Kidney epithelial cell (primary cell): Measurements from ENCODE around the gene CTNS. TPM values are rescaled to one million over a fixed set of nuclear protein-coding genes. Genes with fewer than 3 reads are reported as not detected.

Source experiments
- DNase-seq: peaks from one replicate; pipeline ENCODE4 v3.0.0-alpha.2; 2010; ENCODE audit warnings: low read depth
- H3K27me3 ChIP-seq: 2 replicates; pipeline ENCODE4 v1.6.0; 2011; ENCODE audit warnings: low read length; ENCODE audit not compliant: control insufficient read depth, insufficient read depth
- H3K36me3 ChIP-seq: 2 replicates; pipeline ENCODE4 v1.5.1; 2011; ENCODE audit warnings: low read length; ENCODE audit not compliant: control insufficient read depth, insufficient read depth
- H3K4me3 ChIP-seq: 2 replicates; pipeline ENCODE4 v1.5.1; 2011; ENCODE audit warnings: low read depth, mild to moderate bottlenecking, control low read depth, low read length
- total RNA-seq: library from RNA; depleted of rRNA; stranded (reverse); fragments of >200 nt; gene quantifications from 2 replicates; pipeline ENCODE4 v1.2.3, GENCODE V29; 2015
- TF ChIP-seq, protein P1 (sequence below): IDR thresholded peaks from 2 replicates; pipeline ENCODE4 v1.5.1; 2011; ENCODE audit warnings: mild to moderate bottlenecking, moderate library complexity, low read length, control low read depth, inconsistent platforms; ENCODE audit not compliant: insufficient read depth, poor library complexity, severe bottlenecking

The CTNS gene
- total RNA-seq, 1 donor from 2014 or later = 55.4 TPM

DNA sequence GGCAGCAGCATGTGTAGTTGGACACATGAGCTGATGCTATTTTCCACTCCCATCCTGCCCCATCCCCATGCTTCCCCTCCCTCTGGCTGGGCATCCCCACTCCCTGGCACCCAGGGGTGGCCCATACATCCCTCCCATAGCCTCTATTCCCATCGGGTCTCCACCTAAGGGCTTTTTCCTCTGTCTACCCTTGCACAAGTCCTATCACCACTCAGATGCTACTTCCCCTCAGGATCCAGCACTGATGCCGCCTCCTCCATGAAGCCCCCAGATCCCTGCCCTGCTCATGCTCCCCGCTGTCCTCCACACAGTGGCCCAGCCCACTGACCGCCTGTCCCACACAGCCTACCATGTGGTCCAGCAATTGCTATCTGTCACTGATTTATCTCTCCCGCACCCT is 43.2 kb upstream of the CTNS start:
- TF ChIP-seq, protein P1, sequence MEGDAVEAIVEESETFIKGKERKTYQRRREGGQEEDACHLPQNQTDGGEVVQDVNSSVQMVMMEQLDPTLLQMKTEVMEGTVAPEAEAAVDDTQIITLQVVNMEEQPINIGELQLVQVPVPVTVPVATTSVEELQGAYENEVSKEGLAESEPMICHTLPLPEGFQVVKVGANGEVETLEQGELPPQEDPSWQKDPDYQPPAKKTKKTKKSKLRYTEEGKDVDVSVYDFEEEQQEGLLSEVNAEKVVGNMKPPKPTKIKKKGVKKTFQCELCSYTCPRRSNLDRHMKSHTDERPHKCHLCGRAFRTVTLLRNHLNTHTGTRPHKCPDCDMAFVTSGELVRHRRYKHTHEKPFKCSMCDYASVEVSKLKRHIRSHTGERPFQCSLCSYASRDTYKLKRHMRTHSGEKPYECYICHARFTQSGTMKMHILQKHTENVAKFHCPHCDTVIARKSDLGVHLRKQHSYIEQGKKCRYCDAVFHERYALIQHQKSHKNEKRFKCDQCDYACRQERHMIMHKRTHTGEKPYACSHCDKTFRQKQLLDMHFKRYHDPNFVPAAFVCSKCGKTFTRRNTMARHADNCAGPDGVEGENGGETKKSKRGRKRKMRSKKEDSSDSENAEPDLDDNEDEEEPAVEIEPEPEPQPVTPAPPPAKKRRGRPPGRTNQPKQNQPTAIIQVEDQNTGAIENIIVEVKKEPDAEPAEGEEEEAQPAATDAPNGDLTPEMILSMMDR = no peak
- Histone ChIP-seq H3K27me3 (no peaks in the 10 kb centered on the region), H3K4me3 (no peak overlapping the region), H3K36me3 (no peaks in the 10 kb centered on the region)
- DNase-seq = no peak

DNA sequence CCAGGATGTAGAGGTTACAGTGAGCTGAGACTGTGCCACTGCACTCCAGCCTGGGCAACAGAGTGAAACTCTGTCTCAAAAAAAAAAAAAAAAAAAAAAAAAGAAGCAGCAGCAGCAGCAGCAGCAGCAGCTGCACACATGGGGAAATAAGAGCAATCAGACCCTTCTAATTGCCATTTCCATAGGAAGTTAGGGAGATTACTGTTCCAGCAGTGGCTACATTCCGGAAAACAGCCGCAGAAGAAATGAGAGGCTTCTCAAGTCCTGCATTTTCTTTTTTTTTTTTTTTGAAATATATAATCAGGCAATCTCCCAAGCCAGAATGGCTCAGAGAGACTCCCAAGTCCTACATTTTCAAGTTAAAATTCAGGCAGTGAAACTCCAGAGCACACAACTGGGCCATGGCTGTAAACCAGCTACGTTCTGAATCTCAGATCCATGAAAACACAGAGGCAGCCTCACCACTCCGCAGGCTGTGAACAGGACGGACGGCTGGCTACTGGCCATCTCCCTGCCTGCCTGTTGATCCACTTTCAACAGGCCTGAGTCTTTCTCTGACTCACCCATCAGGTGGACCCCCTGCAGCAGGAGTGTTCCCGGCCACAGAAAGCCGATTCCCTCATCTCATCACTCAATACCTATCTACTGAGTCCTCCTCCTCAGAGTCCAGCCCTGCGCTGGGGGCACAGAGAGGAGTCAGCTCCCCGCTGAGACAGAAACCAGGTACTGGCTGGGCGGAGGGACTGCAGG is 42.3 kb upstream of the CTNS start:
- TF ChIP-seq, protein P1 = no peak
- Histone ChIP-seq H3K4me3 (no peak overlapping the region), H3K36me3 (no peaks in the 10 kb centered on the region), H3K27me3 (no peaks in the 10 kb centered on the region)
- peak; percentile 14 for DNase-seq

DNA sequence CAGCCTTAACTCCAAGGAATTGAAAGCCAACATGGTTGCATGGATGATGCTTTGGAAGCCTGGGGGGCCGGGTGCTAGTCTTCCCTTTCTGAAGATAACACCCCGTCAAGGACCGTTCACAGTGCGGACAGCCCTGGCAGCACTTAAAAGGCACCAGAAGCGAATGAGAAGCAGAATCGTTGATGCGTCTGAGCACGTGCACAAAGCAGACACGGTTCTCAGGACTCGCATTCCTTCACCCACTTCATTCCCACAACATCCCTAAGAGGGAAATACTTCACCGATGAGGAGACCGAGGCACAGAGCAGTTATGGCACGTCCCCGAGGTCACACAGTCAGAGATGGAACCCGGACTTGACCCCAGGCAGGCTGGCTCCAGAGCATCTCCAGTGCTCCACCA is 41.6 kb upstream of the CTNS start:
- Histone ChIP-seq H3K27me3 (no peaks in the 10 kb centered on the region), H3K4me3 (no peak overlapping the region), H3K36me3 (no peaks in the 10 kb centered on the region)
- no peak for DNase-seq
- TF ChIP-seq, protein P1 = no peak

DNA sequence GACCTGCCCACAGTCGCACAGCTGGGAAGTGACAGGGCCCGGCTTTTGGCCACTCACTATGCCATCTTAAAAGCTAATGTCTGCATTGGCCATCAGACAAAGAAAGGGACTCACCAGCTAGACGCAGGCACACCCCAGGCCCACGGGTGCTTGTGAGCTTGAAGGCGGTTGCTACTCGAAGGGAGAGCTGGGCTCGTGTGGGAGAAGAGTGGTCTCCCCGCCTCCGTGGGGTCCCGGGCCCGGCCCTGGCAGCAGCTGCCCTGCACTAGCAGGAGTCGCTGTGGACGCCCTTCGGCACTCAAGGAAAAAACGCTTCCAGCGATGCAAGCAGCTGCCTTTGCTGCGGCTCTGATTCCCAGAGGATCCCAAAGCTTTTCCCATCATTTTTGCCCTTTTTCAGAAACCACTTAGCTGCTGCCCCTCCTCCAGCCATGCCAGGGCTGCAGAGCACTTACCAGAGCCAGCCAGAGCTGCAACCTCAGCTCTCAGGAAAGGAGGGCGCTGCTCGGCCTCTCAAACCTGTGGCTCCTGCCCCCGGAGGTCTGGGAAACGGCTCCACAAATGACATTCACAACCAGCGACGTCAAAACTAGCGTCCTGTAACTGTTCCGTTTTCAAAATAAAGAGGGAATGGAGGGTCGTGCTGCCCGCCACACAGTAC is 39.6 kb upstream of the CTNS start:
- DNase-seq = no peak
- no peaks in the 10 kb centered on the region for H3K27me3 ChIP-seq
- no peak overlapping the region for H3K4me3 ChIP-seq
- no peaks in the 10 kb centered on the region for H3K36me3 ChIP-seq
- TF ChIP-seq, protein P1 = no peak

DNA sequence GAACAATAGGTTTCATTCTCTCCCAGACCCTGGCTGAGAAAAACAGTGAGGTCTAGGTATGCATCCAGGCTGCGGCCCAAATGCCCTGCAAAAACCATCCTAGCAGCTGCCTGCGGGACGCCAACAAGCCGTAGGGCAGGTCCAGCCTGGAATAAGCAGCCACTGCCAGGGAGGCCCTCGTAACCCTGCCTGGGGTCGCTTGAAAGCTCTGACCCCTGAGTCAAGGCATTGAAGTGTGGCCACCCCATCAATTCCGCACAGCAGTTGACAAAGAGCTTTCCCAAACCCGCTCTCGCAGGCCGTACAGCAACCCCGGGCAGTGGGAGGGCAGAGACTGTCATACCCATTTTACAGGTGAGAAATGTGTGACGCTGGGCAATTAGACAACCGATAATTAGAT is 38.5 kb upstream of the CTNS start:
- Histone ChIP-seq H3K4me3 (no peak overlapping the region), H3K27me3 (no peaks in the 10 kb centered on the region), H3K36me3 (no peaks in the 10 kb centered on the region)
- TF ChIP-seq, protein P1 = no peak
- no peak for DNase-seq
